GM18909 (cell line): ENCODE measurements around the gene SNX1.
A peak's percentile ranks its signal among the peaks of the same experiment; 100 is the strongest.

Source experiments
- ATAC-seq: cut with Tn5 transposase; IDR thresholded peaks from one replicate; pipeline ENCODE4 v1.9.1; 2021; ENCODE audit warnings: mild to moderate bottlenecking; ENCODE audit not compliant: unreplicated experiment, poor library complexity

The SNX1 gene

DNA sequence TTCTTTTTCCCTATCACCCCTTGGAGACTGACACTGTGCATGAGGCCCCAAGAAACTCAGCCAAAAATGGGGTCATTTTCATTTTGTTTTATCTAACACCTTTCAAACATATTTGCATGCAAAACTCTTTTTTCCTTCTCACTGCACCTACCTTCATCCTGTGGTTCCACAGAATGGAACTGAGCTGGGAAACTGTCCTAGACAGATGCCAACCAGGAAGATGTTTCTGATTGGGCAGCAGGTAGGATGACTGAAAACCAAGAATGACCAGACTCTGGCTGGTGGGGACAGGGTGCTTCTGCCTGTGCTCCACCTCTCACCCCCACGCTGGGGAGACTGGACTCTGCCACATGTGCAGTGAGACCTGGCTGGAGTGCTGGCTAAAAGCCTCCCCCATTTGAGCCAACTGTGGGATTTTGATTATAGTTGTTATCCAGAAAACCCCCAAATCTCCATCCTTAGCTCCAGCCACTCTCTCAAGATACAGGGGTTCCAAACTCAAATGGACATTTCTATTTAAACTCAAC lies 61.9 kb downstream of the SNX1 start:
- ATAC-seq, result no peak

GRCh38 chr15:64158363-64159134 lies 62.8 kb downstream of the SNX1 start:
- ATAC-seq, result no peak

DNA sequence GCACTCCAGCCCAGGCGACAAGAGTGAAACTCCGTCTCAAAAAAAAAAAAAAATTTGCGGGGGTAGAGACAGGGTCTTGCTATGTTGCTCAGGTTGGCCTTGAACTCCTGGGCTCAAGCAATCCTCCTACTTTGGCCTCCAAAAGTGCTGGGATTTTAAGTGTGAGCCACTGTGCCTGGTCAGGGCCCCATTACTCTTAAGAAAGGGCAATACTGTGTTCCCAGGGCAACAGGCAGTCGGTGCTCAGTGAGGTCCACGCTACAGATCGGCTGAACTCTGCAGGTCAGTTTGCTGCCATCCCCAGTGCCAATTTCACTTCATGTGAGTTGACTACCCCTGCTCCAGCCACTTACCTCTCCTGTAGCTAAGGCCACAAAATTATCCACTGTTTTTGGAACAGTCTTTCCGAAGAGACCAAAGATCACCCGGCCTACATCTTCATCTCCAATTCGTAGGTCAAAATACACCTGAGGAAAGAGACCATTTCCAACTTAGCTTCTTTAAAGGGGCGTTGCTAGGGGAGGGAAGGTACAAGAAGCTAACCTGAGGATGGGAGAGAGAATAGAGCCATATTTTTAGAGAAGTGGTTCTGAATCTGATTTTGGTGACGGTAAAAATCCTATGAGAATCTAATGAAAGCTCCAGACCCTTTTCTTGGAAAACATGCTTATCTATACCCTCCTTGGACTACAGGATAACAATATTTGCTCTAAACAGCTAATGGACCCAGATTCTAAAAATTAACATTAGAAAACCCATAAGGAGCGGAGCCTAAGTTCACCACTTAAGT lies 66.1 kb downstream of the SNX1 start:
- ATAC-seq, result no peak

- ATAC-seq, result peak; percentile 23
Measured at GRCh38 chr15:64162478-64162868, 66.7 kb downstream of the SNX1 start.

GRCh38 chr15:64162869-64163658 lies 67.3 kb downstream of the SNX1 start, which contains the start of gene PPIB:
PPIB (minus strand) TSS chr15:64163022; CDS start chr15:64162986, 36 bp downstream.
- ATAC-seq, result peak; percentile 93

DNA sequence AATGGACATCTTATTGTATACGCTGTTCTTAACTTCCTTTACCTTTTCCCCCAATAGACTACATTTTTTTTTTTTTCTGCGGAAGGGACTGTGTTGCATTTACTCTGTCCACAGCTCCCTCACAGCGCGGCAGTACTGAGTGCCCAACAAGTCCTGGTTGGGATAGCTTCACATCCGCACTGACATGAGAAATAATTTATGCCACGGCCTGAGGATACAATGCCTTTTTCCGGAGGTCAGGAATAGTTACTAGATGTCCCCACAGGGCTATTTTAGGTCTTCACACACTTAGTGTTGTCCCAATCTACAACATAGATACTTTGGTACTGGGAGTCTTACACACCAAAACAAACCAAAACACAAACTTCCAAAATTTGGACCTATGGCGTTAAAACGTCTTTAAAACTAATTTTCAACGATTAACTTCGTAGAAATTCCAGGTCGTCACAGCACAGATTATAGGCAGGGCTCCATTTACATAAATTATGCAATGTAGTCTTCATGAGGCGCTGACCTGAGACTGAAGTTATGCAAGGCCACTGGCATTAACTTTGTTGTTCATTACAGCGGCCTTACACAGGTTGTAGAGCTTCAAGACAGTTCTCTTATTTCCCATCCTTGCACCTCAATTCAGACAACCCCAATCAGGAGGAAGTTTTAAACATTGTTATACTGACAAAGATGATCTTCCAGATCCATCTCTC lies 68.0 kb downstream of the SNX1 start:
- ATAC-seq, result peak; percentile 3

DNA sequence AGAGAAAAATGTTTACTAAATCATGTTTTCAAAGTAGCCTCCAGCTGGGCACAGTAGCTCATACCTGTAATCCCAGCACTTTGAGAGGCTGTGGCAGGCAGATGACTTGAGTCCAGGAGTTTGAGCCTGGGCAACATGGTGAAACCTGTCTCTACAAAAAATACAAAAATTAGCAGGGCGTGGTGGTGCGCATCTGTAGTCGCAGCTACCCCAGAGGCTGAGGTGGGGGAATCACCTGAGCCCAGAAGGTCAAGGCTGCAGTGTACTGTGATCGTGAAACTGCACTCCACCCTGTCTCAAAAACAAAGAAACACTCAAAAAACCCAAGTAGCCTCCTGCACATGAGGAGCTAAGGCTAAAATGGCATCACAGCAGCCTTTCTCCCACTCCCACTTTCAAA lies 68.7 kb downstream of the SNX1 start:
- ATAC-seq, result no peak

GRCh38 chr15:64166102-64166890 lies 70.5 kb downstream of the SNX1 start:
- ATAC-seq, result no peak

DNA sequence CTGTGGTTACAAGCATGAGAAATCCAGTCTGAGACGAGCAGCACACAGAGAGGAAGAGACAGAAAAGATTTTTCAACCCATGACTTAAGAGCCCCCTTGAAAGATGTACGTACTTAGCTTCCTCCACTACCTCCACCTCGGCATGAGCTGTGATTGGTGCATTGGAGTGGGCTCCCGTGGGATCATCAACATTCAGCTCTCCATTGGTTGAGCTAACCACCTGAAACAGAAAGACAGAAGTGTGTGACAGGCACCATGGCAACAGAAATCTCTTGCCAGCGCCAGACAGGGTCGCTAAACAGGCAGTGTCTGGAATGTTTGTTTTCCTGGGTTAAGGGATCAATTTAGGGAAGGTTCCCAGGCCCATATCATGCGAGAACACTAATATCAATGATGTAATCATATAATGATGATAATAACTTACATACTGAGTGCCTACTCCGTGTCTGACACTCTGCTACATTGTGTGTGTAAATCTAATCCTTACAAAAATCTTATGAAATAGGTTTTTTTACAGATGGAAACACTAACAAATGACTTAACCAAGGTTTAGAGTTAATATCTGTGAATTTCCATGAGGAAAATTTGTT lies 84.5 kb downstream of the SNX1 start:
- ATAC-seq, result peak; percentile 36

GRCh38 chr15:64182859-64183370 lies 87.1 kb downstream of the SNX1 start:
- ATAC-seq, result no peak

DNA sequence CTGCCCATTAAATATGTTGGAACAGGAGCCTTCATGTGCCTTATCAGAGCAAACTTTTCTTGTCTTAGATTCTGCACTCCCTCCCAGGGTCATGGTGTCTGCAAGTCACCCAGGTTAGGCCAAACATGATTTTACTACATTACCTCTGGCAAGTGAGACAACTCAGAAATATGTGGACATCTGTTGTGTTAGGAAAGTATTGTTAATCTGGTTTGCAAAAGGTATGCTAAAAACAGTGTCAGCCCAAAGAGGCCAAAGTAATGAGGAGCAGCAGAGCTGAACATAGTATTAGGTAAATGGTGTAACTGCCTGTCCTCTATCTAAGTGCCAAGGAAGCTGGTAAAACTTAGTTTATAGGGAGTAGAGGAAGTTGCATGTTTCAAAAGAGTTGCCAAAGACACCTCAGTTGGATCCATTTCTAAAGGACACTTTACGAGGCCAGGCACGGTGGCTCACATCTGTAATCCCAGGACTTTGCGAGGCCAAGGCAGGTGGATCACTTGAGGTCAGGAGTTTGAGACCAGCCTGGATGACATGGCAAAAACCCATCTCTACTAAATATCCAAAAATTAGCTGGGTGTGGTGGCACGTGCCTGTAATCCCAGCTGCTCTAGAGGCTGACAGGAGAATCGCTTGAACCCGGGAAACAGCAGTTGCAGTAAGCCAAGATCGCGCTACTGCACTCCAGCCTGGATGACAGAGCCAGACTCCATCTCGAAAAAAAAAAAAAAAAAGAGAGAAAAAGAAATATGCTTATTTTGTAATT lies 89.5 kb downstream of the SNX1 start:
- ATAC-seq, result no peak

DNA sequence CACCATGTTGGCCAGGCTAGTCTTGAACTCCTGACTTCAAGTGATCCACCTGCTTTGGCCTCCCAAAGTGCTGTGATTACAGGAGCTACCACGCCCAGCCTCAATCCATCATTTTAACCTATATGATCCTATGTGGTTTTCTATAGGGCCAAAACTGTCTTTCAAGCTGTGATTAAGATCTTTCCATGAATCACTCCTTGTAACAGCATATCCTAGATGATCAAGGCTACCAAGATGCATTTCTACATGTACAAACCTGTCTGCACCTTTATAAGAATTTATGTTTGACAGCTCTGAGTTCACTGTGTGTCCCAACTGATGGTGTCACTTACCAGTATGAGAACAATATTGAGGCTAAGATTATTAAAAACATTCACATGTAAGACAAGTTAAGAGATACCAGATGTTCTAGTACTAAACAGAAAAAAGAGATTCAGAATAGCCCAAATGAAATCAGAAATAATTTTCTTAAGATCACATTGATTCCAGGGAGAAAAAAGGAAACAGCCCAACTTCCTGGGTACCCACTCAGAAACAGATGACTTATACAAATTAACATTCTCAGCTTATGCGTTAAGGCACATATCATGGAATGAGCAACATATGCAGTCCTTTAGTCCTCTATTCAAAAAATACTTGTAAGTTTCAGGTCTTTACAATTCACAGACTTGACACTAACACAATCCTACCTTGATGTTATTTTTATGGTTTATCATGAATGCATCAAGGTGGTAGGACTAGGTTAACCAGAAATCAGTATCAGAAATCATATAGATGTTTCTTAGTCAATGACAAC lies 91.8 kb downstream of the SNX1 start:
- ATAC-seq, result no peak
